Esophagus squamous epithelium (tissue), 5 donors: ENCODE data around the gene MTR. TPM values are rescaled to one million over a fixed set of nuclear protein-coding genes. Genes with fewer than 3 reads are reported as not detected.

ENCODE experiments used
- DNase-seq: peaks from one replicate; lab custom pipeline; 2025; lab: John Stamatoyannopoulos, UW
- H3K27ac ChIP-seq, 4 donors: fragments of 200-600 bp; sonication (generic); one replicate each; pipeline ENCODE4 v1.5.1; 2016 to 2019; ENCODE audit warnings: mild to moderate bottlenecking in 1 of 4
- H3K27me3 ChIP-seq, 4 donors: fragments of 200-600 bp; sonication (generic); 1 replicate in 3 of 4; 2 replicates in 1 of 4; pipeline versions ENCODE4 v1.5.1 to v1.6.0; 2017 to 2021; ENCODE audit warnings: antibody characterized with exemption in 1 of 4
- H3K36me3 ChIP-seq, 3 donors: fragments of 200-600 bp; sonication (generic); one replicate each; pipeline ENCODE4 v1.5.1; 2016 to 2019
- H3K4me1 ChIP-seq, 3 donors: fragments of 200-600 bp; sonication (generic); one replicate each; pipeline ENCODE4 v1.5.1; 2017 to 2019
- H3K4me3 ChIP-seq, 4 donors: fragments of 200-600 bp; sonication (generic); 1 replicate in 3 of 4; 2 replicates in 1 of 4; pipeline ENCODE4 v1.5.1; 2016 to 2019; ENCODE audit warnings: mild to moderate bottlenecking in 2 of 4, moderate library complexity in 1 of 4
- H3K9me3 ChIP-seq, 3 donors: fragments of 200-600 bp; sonication (generic); one replicate each; pipeline ENCODE4 v1.5.1; 2016 to 2019
- CTCF ChIP-seq, 6 experiments: fragments of 450-650 bp in 4 of 6; fragments of 200-600 bp in 2 of 6; sonication (generic) in 2 of 6; IDR thresholded peaks; one replicate each; pipeline ENCODE4 v1.5.1; 2016 to 2019; ENCODE audit warnings: antibody characterized with exemption in 6 of 6, mild to moderate bottlenecking in 4 of 6, moderate library complexity in 4 of 6
- POLR2A ChIP-seq, 4 donors: fragments of 450-650 bp; IDR thresholded peaks; one replicate each; pipeline ENCODE4 v1.6.1; 2017; ENCODE audit warnings: antibody characterized with exemption in 4 of 4, mild to moderate bottlenecking in 4 of 4, moderate library complexity in 3 of 4
- WGBS, 2 donors: methylation state at CpG; one replicate each; pipeline ENCODE4 v1.1.5; 2018; 5-methylcytosine and 5-hydroxymethylcytosine counted together
- intact Hi-C: fragments of 100-400 bp; cut with DNase I; formaldehyde crosslinking; loops from one replicate; pipeline ENCODE4 v1.15.0; 2022
- total RNA-seq, 4 donors: library from RNA; depleted of rRNA; stranded (reverse); fragments of >200 nt; gene quantifications; one replicate each; pipeline ENCODE4 v1.1.0, GENCODE V29; 2016
- donor health status: DM: yes; HTN: yes; CAD: no.

MTR gene
- total RNA-seq, 4 donors from 2014 or later: 5.8 to 21.6 (median 9.1) TPM

- peaks cover 10 to 91% (median 26%) of the 10 kb centered on the region in 3 donors for H3K36me3 ChIP-seq
- H3K9me3 ChIP-seq: no peaks in the 10 kb centered on the region
- 17 to 58% methylated on average over 1 to 8 of the region's 8 CpGs for WGBS, 2 donors
- intact Hi-C loops: no loop called here
- no peaks in the 10 kb centered on the region for H3K4me1 ChIP-seq
- no peak overlapping the region for H3K27ac ChIP-seq
- no peaks in the 10 kb centered on the region for H3K27me3 ChIP-seq
- DNase-seq: no peak
- H3K4me3 ChIP-seq: no peak overlapping the region
- TF ChIP-seq POLR2A (IDR thresholded peaks at IDR 0.05) (no peak), CTCF (IDR thresholded peaks at IDR 0.05) (no peak)
These were observed 93.8 kb downstream of the MTR start for GRCh38 chr1:236888903-236889302.

GRCh38 chr1:236890152-236891056, 95.3 kb downstream of the MTR start:
- 90% methylated on average over 13 to 14 of the region's 24 CpGs for WGBS, 2 donors
- H3K27ac ChIP-seq: no peak overlapping the region

DNA sequence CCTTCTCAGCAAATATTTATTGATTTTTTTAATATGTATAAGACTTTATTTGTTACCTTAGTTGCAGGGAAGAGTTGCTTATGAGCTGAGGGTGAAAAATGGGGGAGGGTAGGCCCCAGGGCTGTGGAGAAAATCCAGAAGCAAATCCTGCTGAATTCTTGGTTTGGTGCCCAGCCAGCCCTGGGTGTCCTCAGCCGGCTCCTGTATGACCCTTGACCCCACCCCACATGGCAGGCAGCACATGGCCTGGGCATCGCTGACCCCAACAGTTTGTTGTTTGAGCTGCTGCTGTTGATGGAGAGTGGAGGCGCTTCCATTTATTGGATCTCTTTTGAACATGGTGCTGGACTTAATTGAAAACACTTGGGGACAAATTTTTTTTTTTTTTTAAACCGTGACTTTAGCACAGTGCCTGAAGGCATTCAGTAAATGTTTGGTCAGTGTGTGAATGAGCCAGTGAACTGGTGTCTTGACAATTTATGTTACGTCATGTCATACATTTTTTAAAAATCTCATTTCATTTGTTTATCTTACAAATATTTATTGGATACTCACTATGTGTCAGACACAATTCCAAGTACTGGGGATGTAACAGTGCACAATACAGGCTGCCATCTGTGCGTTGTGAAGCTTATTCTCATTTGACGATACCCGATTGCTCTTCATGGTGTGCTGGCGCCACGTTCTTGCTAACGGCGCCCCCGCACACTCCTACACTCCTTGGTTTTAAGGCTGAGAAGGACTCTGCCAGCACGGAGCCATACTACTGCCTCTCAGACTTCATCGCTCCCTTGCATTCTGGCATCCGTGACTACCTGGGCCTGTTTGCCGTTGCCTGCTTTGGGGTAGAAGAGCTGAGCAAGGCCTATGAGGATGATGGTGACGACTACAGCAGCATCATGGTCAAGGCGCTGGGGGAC, 98.8 kb downstream of the MTR start:
- WGBS, 2 donors: 83 to 92% methylated on average over 17 to 19 of the region's 19 CpGs
- H3K36me3 ChIP-seq: peaks cover 16 to 100% (median 24%) of the 10 kb centered on the region in 3 donors
- no peak for TF ChIP-seq POLR2A (IDR thresholded peaks at IDR 0.05)
- no peak for TF ChIP-seq CTCF (IDR thresholded peaks at IDR 0.05)
- no peak overlapping the region for H3K4me3 ChIP-seq
- intact Hi-C loops: no loop called here
- H3K27me3 ChIP-seq: no peaks in the 10 kb centered on the region
- DNase-seq: no peak
- H3K27ac ChIP-seq: no peak overlapping the region
- no peaks in the 10 kb centered on the region for H3K4me1 ChIP-seq
- no peaks in the 10 kb centered on the region for H3K9me3 ChIP-seq

More at GRCh38 chr1:236890152-236891056, 95.3 kb downstream of the MTR start:
- no peak for TF ChIP-seq POLR2A (IDR thresholded peaks at IDR 0.05)
- TF ChIP-seq CTCF (IDR thresholded peaks at IDR 0.05): no peak
- H3K36me3 ChIP-seq: peaks cover 15 to 93% (median 26%) of the 10 kb centered on the region in 3 donors
- no peaks in the 10 kb centered on the region for H3K4me1 ChIP-seq
- H3K4me3 ChIP-seq: no peak overlapping the region
- H3K9me3 ChIP-seq: no peaks in the 10 kb centered on the region
- intact Hi-C loops: no loop called here
- H3K27me3 ChIP-seq: no peaks in the 10 kb centered on the region
- DNase-seq: no peak

DNA sequence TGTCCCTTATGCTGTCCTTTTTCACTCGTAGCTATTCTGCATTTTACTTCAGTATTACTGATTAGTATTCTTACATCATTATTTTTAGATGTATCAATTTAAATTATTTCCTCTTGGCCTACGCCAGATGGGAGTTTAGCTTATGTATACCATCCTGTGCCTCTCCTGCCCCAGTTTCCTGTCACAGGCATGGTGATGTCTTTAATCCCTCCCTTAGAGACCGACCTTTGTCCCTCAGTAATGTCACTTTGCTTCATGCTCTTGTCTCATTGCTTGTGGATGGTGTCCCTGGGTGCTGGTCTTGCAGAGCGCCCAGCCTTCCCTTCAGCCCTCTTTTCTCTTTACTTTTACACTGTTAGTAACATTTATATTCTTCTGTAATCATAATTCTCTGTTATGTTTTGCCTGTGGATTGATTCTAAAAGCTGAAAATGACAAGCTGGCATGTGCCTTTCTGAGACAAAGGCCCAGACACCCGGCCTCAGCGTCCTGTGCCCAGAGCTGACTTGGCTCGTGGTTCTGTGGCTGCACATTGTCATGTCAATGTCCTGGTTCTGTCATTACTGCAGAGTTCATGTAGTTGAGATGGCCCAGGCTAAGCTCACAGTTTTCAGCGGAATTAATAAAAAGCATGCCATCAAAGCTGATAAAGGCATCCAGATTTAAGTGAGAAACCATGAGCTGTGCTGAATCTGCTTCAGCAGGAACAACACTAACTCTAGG, 100.7 kb downstream of the MTR start:
- no peaks in the 10 kb centered on the region for H3K4me1 ChIP-seq
- no peak overlapping the region for H3K4me3 ChIP-seq
- TF ChIP-seq CTCF (IDR thresholded peaks at IDR 0.05) (no peak), POLR2A (IDR thresholded peaks at IDR 0.05) (no peak)
- no peak overlapping the region for H3K27ac ChIP-seq
- H3K9me3 ChIP-seq: no peaks in the 10 kb centered on the region
- peaks cover 12 to 94% (median 26%) of the 10 kb centered on the region in 3 donors for H3K36me3 ChIP-seq
- 89 to 92% methylated on average over 8 of the region's 8 CpGs for WGBS, 2 donors
- intact Hi-C loops: no loop called here
- no peaks in the 10 kb centered on the region for H3K27me3 ChIP-seq
- DNase-seq: no peak
